ENCODE measurements around the gene COPS3.

DNA sequence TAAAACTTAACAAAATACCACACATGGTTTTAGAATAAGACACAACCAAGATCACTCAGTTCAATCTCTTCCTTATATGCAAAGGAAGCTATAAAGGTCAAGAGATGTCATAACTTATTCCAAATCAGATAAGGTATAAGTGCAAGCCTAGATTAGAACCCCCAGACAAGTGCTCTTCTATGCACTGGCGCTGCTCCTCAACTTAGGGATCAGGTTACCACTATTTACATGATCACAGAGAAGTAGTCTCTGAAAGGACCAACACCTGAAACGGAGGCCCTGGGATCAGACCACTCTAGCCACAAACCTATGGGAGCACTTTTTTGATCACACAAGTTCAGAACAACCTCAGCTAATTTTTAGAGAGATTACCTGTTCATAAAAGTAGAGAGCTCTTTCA lies 16.6 kb downstream of the COPS3 start:
- TF ChIP-seq CTCF (IDR thresholded peaks at IDR 0.05) (no peak), POLR2A (IDR thresholded peaks at IDR 0.05) (no peak)
